ENCODE measurements around the gene LRRC27. TPM values are rescaled to one million over a fixed set of nuclear protein-coding genes. Genes with fewer than 3 reads are reported as not detected.

Gene LRRC27
- total and polyA plus RNA-seq, 2 donors (not counting 1 experiment from before 2014, with no cell fraction given), result 4.1 to 11.7 TPM

DNA sequence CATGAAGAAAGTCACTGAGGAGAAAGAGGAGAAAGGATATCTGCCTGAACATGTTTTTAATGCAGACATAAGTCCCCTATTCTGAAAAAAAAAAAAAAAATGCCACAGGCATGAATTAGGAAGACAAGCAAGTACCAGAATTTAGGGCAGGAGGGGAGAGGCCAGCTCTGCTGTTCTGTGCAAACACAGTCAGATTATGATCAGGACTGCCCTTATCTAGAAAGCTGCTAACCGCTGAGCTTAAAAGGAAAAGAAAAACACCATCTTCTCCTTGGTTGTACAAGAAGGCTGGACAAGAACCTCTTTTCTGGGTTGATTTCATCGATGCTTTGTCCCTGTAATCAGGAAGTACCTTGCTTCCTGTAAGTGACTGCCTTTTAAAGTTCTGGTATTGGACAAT is 49.7 kb downstream of the LRRC27 start:
- no peak overlapping the region for H3K4me3 ChIP-seq (replicated peaks in 1 of 4; ENCODE audit: control extremely low read depth in 1 of 4, insufficient read depth in 1 of 4, low read depth in 3 of 4, low read length in 4 of 4)
- H2AFZ ChIP-seq (ENCODE audit: low read length), result no peak overlapping the region
- H3K9me3 ChIP-seq (ENCODE audit: control insufficient read depth, insufficient read depth, low read depth, low read length), result no peaks in the 10 kb centered on the region
- H3K36me3 ChIP-seq (ENCODE audit: control insufficient read depth, insufficient read depth, low read length), result no peaks in the 10 kb centered on the region
- no peaks in the 10 kb centered on the region for H3K4me1 ChIP-seq (ENCODE audit: control insufficient read depth, extremely low read depth, insufficient read depth, low read length)
- TF ChIP-seq EZH2 (IDR thresholded peaks at IDR 0.05; ENCODE audit: low read length, missing control alignments), result no peak
- TF ChIP-seq CTCF (conservative IDR thresholded peaks at IDR 0.05 in 1 of 2, IDR thresholded peaks at IDR 0.05 in 1 of 2; ENCODE audit: low read depth in 1 of 2, low read length in 2 of 2), result no peak
- no peak overlapping the region for H3K27ac ChIP-seq (ENCODE audit: insufficient read depth, low read length)
- no peak overlapping the region for H3K4me2 ChIP-seq (ENCODE audit: extremely low read depth, insufficient read depth, low read length)
- no peaks in the 10 kb centered on the region for H3K27me3 ChIP-seq (ENCODE audit: control insufficient read depth, insufficient read depth, low read length)
- H4K20me1 ChIP-seq (ENCODE audit: control insufficient read depth, extremely low read depth, insufficient read depth, low read length), result no peaks in the 10 kb centered on the region
- H3K9ac ChIP-seq (ENCODE audit: insufficient read depth, low read length), result no peak overlapping the region
- no peaks in the 10 kb centered on the region for H3K79me2 ChIP-seq (ENCODE audit: control insufficient read depth, insufficient read depth, low read length)
- no peak for DNase-seq (ENCODE audit: low read depth in 2 of 2)

DNA sequence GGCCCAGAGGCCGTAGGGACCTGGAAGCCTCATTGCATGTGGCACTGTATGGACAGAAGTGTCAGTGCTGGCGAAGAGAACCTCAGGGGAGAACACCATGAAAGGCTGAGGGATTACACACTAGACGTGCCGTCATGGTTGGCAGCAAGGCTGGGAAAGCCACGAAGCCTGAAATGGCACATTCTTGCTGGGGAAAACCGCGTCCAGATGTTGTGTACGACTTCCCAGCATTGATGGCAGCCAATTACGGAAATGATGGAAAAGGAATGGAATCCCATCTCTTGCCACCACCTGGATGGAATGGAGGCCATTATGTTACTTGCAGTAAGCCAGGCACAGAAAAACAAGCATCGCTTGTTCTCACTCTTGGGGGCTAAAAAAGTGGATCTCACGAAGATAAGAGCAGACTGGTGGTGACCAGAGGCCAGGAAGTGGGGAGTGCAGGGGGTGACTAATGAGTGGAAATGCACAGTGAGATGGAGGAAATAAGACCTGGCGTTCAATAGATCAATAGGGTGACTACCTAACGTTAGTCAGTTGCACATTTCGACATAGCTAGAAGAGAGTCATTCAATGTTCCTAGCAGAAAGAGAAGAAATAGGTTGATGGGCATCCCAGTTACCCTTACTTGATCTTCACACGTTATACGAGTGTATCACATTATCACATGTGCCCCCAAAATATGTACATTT is 50.4 kb downstream of the LRRC27 start:
- peak in 1 of 2 donors; percentile 53 for DNase-seq (ENCODE audit: low read depth in 2 of 2)
- TF ChIP-seq EZH2 (IDR thresholded peaks at IDR 0.05; ENCODE audit: low read length, missing control alignments) (no peak), CTCF (conservative IDR thresholded peaks at IDR 0.05 in 1 of 2, IDR thresholded peaks at IDR 0.05 in 1 of 2; ENCODE audit: low read depth in 1 of 2, low read length in 2 of 2) (no peak)
- Histone ChIP-seq H2AFZ (ENCODE audit: low read length) (no peak overlapping the region), H3K27ac (ENCODE audit: insufficient read depth, low read length) (no peak overlapping the region), H3K4me2 (ENCODE audit: extremely low read depth, insufficient read depth, low read length) (no peak overlapping the region), H3K36me3 (ENCODE audit: control insufficient read depth, insufficient read depth, low read length) (no peaks in the 10 kb centered on the region), H3K9ac (ENCODE audit: insufficient read depth, low read length) (no peak overlapping the region), H3K9me3 (ENCODE audit: control insufficient read depth, insufficient read depth, low read depth, low read length) (no peaks in the 10 kb centered on the region), H4K20me1 (ENCODE audit: control insufficient read depth, extremely low read depth, insufficient read depth, low read length) (no peaks in the 10 kb centered on the region), H3K27me3 (ENCODE audit: control insufficient read depth, insufficient read depth, low read length) (no peaks in the 10 kb centered on the region), H3K79me2 (ENCODE audit: control insufficient read depth, insufficient read depth, low read length) (no peaks in the 10 kb centered on the region), H3K4me3 (replicated peaks in 1 of 4; ENCODE audit: control extremely low read depth in 1 of 4, insufficient read depth in 1 of 4, low read depth in 3 of 4, low read length in 4 of 4) (no peak overlapping the region), H3K4me1 (ENCODE audit: control insufficient read depth, extremely low read depth, insufficient read depth, low read length) (no peaks in the 10 kb centered on the region)

DNA sequence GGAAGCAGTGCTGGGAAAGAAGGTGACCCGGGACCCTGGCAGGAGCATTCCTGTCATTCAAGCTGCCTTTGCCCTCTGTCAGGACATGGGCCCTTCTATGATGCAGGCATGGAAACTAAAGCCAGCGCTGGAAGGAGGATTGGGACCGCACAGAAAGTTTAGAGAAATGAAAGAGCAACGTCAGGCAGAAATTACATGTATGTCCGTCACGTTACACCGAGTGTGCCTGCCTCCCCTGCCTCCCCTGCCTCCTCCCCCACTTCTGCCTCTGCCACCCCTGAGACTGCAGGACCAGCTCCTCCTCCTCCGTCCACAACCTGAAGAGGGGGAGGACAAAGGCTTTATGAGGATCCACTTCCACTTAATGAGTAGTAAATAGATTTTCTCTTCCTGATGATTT is 51.1 kb downstream of the LRRC27 start:
- H3K36me3 ChIP-seq (ENCODE audit: control insufficient read depth, insufficient read depth, low read length), result no peaks in the 10 kb centered on the region
- no peak overlapping the region for H2AFZ ChIP-seq (ENCODE audit: low read length)
- no peak overlapping the region for H3K4me3 ChIP-seq (replicated peaks in 1 of 4; ENCODE audit: control extremely low read depth in 1 of 4, insufficient read depth in 1 of 4, low read depth in 3 of 4, low read length in 4 of 4)
- no peaks in the 10 kb centered on the region for H3K79me2 ChIP-seq (ENCODE audit: control insufficient read depth, insufficient read depth, low read length)
- H3K9ac ChIP-seq (ENCODE audit: insufficient read depth, low read length), result no peak overlapping the region
- H4K20me1 ChIP-seq (ENCODE audit: control insufficient read depth, extremely low read depth, insufficient read depth, low read length), result no peaks in the 10 kb centered on the region
- no peaks in the 10 kb centered on the region for H3K4me1 ChIP-seq (ENCODE audit: control insufficient read depth, extremely low read depth, insufficient read depth, low read length)
- H3K27me3 ChIP-seq (ENCODE audit: control insufficient read depth, insufficient read depth, low read length), result no peaks in the 10 kb centered on the region
- no peak overlapping the region for H3K4me2 ChIP-seq (ENCODE audit: extremely low read depth, insufficient read depth, low read length)
- DNase-seq (ENCODE audit: low read depth in 2 of 2), result no peak
- TF ChIP-seq CTCF (conservative IDR thresholded peaks at IDR 0.05 in 1 of 2, IDR thresholded peaks at IDR 0.05 in 1 of 2; ENCODE audit: low read depth in 1 of 2, low read length in 2 of 2), result no peak
- TF ChIP-seq EZH2 (IDR thresholded peaks at IDR 0.05; ENCODE audit: low read length, missing control alignments), result no peak
- H3K27ac ChIP-seq (ENCODE audit: insufficient read depth, low read length), result no peak overlapping the region
- no peaks in the 10 kb centered on the region for H3K9me3 ChIP-seq (ENCODE audit: control insufficient read depth, insufficient read depth, low read depth, low read length)
